Kidney (tissue), 14 donors: ENCODE data around the gene MAP3K14. TPM values are rescaled to one million over a fixed set of nuclear protein-coding genes. Genes with fewer than 3 reads are reported as not detected.
A peak's percentile ranks its signal among the peaks of the same experiment; 100 is the strongest.

Experiments
- DNase-seq, 5 donors: peaks; one replicate each; pipeline ENCODE4 v3.0.0-alpha.2; 2013 to 2020
- FAIRE-seq: peaks from 2 replicates; lab custom pipeline; 2012; peaks lifted over from hg19 to GRCh38; lab: Jason Lieb, UNC
- H3K27ac ChIP-seq, 2 donors: one replicate each; pipeline ENCODE4 v1.7.0; 2013; ENCODE audit warnings: low read depth in 2 of 2, low read length in 2 of 2, inconsistent platforms in 1 of 2
- H3K27me3 ChIP-seq: one replicate; pipeline ENCODE4 v1.7.1; 2013; ENCODE audit warnings: low read length, inconsistent platforms; ENCODE audit not compliant: control insufficient read depth, insufficient read depth
- H3K36me3 ChIP-seq, 3 donors: one replicate each; pipeline versions ENCODE4 v1.7.0 to v1.7.1; 2013; ENCODE audit warnings: low read length in 3 of 3, control low read depth in 1 of 3, inconsistent platforms in 1 of 3; ENCODE audit not compliant: insufficient read depth in 3 of 3, control insufficient read depth in 2 of 3
- H3K4me1 ChIP-seq, 3 donors: one replicate each; pipeline versions ENCODE4 v1.7.0 to v1.7.1; 2013; ENCODE audit warnings: low read length in 3 of 3, inconsistent platforms in 1 of 3, low read depth in 1 of 3; ENCODE audit not compliant: control insufficient read depth in 2 of 3, insufficient read depth in 2 of 3
- H3K4me3 ChIP-seq, 3 donors: one replicate each; pipeline versions ENCODE4 v1.7.0 to v1.8.1; 2013; ENCODE audit warnings: low read length in 3 of 3, control low read depth in 1 of 3, inconsistent platforms in 1 of 3
- H3K9ac ChIP-seq, 3 donors: one replicate each; pipeline versions ENCODE4 v1.7.0 to v1.7.1; 2013; ENCODE audit warnings: low read length in 3 of 3, control low read depth in 1 of 3, inconsistent platforms in 1 of 3
- H3K9me3 ChIP-seq, 3 donors: one replicate each; pipeline versions ENCODE4 v1.7.0 to v1.7.1; 2013; ENCODE audit warnings: low read length in 3 of 3, control low read depth in 1 of 3, inconsistent platforms in 1 of 3; ENCODE audit not compliant: control insufficient read depth in 2 of 3, insufficient read depth in 1 of 3
- intact Hi-C: fragments of 100-400 bp; cut with DNase I; formaldehyde crosslinking; loops from one replicate; pipeline ENCODE4 v1.11.1; 2022
- polyA plus RNA-seq: library from polyadenylated mRNA; stranded (reverse); fragments of 350-450 nt; fragmentation: Illumina TruSeq; extraction: RNeasy Lipid Tissue Mini Kit (QIAGEN cat#74804); gene quantifications from one replicate; pipeline ENCODE4 v1.2.3, GENCODE V29; 2014; ENCODE audit warnings: low read depth, low replicate concordance; ENCODE audit not compliant: insufficient read depth
- total RNA-seq: library from RNA; stranded (reverse); fragmentation: NEBNext Ultra II Directional; extraction: Animal tissue kit (Norgen Biotek cat#: 25700); gene quantifications from one replicate; pipeline ENCODE4 v1.2.1, GENCODE V29; 2021
- TF ChIP-seq, protein P1 (sequence below): IDR thresholded peaks from 3 replicates; pipeline ENCODE4 v1.5.1; 2012; ENCODE audit warnings: mild to moderate bottlenecking, moderate library complexity, borderline replicate concordance; ENCODE audit not compliant: insufficient read depth; ENCODE audit errors: extremely low read depth
- donor health status: control.
- donor health status: control.
- donor health status: control.
- donor health status: control.
- donor health status: control.
- donor health status: DM: yes; HTN: yes; CAD: no.
- donor health status: Normal renal cell carcinoma (clear cell type).

Gene MAP3K14
- total and polyA plus RNA-seq, 2 donors from 2014 or later: 7.6 to 24.5 TPM

DNA sequence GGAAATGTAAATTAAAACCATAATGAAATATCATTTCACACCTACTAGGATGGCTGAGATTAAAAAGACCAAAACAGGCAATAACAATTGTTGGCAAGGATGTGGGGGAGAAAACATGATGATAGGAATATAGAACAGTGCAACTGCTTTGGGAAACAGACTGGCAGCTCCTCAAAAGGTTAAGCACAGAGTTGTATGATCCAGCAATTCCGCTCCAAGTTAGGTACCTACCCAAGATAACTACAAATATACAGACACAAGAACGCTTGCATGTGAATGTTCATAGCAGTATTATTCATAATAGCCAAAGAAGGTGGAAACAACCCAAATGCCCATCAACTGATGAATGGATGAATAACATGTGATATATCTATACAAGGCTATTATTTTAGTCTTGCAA, 35.0 kb upstream of the MAP3K14 start:
- peaks cover 0 to 3% (median 0%) of the 10 kb centered on the region in 3 donors for H3K9me3 ChIP-seq
- intact Hi-C loops: no loop called here
- H3K36me3 ChIP-seq: no peaks in the 10 kb centered on the region
- H3K9ac ChIP-seq: no peak overlapping the region
- no peaks in the 10 kb centered on the region for H3K27me3 ChIP-seq
- no peak overlapping the region for H3K27ac ChIP-seq
- DNase-seq (no peak), FAIRE-seq (no peak)
- TF ChIP-seq, protein P1, sequence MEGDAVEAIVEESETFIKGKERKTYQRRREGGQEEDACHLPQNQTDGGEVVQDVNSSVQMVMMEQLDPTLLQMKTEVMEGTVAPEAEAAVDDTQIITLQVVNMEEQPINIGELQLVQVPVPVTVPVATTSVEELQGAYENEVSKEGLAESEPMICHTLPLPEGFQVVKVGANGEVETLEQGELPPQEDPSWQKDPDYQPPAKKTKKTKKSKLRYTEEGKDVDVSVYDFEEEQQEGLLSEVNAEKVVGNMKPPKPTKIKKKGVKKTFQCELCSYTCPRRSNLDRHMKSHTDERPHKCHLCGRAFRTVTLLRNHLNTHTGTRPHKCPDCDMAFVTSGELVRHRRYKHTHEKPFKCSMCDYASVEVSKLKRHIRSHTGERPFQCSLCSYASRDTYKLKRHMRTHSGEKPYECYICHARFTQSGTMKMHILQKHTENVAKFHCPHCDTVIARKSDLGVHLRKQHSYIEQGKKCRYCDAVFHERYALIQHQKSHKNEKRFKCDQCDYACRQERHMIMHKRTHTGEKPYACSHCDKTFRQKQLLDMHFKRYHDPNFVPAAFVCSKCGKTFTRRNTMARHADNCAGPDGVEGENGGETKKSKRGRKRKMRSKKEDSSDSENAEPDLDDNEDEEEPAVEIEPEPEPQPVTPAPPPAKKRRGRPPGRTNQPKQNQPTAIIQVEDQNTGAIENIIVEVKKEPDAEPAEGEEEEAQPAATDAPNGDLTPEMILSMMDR: no peak
- H3K4me3 ChIP-seq: no peak overlapping the region
- no peaks in the 10 kb centered on the region for H3K4me1 ChIP-seq

DNA sequence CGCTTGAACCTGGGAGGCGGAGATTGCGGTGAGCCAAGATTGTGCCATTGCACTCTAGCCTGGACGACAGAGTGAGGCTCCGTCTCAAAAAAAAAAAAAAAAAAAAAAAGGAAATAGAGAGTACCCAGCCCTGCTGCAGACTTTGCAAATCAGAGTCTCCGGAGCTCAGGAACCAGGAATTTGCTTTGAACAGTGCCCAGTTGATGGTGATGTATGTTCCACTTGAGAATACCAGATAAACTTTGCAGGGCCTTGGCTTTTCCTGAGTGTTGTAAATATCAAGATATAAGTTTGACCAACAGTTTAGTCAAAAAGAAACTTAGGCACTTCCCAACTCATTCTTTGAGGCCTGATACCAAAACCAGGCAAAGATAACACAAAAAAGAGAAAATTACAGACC, 30.6 kb upstream of the MAP3K14 start:
- intact Hi-C loops: no loop called here
- Histone ChIP-seq H3K9me3 (peaks cover 0 to 3% (median 0%) of the 10 kb centered on the region in 3 donors), H3K36me3 (no peaks in the 10 kb centered on the region), H3K4me3 (no peak overlapping the region), H3K27me3 (no peaks in the 10 kb centered on the region), H3K9ac (no peak overlapping the region), H3K27ac (no peak overlapping the region), H3K4me1 (no peaks in the 10 kb centered on the region)
- no peak for DNase-seq
- FAIRE-seq: no peak
- TF ChIP-seq, protein P1: no peak

DNA sequence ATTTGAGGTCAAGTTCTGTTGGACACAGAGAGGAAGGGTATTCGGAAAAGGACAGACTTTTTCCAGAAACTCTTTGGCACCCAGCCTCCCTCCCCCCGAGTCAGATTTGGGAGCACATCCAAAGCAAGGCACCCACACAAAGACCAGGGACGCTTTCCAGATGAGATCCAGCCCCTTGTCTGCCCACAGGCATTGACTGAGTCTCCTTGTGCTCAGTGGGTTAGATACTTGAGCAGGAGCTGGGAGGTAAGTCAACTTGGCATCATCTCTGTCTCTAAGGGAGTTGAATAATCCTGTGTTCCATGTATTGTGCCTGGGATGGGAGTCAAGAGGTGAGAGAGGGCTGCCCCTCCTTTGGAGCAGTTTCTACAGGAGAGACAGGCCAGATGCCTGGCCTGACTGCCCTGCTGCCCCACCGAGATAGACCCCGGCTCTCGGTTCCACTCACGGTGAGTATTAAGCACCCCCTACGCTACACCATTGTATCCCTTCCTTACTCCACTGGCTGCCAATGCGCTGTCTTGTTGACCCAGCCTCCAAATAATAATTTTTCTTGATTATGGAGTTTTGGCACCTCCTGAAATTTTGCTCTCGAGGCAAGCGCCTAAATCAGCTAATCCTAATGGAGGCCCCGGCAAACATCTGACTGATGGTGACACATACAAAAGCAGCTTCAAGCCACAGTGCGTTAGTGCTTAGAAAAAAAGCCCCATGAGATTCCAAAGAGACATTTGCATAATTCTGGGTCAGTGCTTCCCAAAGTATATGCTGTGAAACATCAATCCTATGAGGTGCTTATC, 29.6 kb upstream of the MAP3K14 start:
- FAIRE-seq: no peak
- Histone ChIP-seq H3K9ac (no peak overlapping the region), H3K27me3 (no peaks in the 10 kb centered on the region), H3K36me3 (no peaks in the 10 kb centered on the region), H3K9me3 (no peaks in the 10 kb centered on the region), H3K4me1 (peaks cover 0 to 3% (median 0%) of the 10 kb centered on the region in 3 donors), H3K4me3 (no peak overlapping the region), H3K27ac (peak overlapping the region in 1 of 2 donors; percentile 41)
- DNase-seq: peak in 1 of 5 donors; percentile 9
- TF ChIP-seq, protein P1: no peak
- intact Hi-C loops: no loop called here
